Measurements from ENCODE around the gene TBC1D14.
"Not testable (repeated sequence)": the region's sequence is repeated elsewhere in the genome, so short reads cannot be mapped to it uniquely, and the experiment has no call there.

Gene TBC1D14

DNA sequence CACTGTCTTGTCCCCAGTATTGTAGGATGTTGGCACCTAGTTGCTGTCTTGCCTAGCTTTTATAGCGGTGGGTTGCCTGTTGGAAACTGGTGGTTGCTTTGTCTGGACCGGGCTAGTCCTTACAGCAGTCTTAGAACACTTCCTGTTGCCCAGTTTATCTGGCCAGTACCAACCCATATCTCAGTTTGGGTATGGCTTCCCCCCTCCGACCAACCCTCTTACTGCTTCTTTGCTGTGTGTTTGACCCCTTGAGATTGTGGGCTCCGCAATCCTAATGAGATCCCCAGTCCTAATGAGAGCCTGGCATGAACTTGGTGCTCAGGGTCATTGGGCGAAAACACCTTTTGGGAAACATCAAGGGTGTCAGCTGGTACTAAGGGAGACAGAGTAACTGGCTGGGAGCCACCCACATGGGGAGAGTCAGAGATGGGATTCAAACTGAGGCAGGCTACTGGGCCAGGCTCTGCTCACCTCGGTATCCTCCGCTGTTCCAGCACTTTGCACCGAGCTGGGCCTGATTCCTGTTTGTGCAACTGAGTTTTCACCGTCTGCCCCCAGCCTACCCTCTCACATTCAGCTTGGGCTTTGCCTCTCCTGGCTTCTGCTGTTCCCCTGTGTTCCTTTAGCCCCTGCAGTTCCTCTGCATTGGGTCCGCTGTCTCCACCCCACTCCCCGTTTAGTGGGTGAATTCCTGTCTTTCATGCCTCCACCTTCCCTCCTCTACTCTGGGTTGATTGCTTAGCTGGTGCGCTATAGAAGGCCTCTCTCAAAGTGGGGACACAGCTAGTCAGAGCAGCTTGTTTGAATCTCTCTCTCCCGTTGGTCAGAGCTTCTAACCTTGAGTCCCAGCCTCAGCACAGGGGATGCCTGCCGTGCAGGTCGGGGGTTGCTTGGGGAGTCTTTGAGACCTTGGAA is 1.6 kb downstream of the TBC1D14 start:
- DNase-seq, result no peak

- DNase-seq, result not testable (repeated sequence)
These were observed 2.3 kb downstream of the TBC1D14 start for GRCh38 chr4:6911917-6912316.

- DNase-seq, result no peak
These were observed 2.8 kb downstream of the TBC1D14 start for GRCh38 chr4:6912441-6912840.

DNA sequence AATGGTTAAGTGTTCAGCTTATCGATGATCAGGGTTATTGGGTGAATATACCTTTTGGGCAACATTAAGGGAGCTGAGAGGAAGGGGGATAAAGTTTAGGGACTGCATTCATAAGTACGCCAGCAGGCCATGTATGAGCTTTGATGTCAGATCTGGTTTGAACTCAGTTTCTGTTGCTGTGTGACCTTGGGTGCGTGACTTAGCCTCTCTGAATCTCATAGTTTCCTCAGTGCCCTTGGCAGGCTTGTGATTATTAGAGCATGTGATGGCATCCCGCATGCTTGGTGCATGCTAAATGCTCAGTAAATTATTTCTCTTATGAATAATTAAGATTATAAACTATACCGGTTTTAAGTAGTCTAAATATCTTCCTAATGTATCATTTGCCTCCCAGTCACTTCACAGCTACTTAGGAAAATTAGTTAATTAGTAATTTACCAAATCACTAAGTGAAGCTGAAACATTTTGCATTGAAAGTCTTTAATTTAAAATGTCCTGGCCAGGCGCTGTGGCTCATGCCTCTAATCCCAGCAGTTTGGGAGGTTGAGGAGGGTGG is 3.8 kb downstream of the TBC1D14 start:
- no peak for DNase-seq

DNA sequence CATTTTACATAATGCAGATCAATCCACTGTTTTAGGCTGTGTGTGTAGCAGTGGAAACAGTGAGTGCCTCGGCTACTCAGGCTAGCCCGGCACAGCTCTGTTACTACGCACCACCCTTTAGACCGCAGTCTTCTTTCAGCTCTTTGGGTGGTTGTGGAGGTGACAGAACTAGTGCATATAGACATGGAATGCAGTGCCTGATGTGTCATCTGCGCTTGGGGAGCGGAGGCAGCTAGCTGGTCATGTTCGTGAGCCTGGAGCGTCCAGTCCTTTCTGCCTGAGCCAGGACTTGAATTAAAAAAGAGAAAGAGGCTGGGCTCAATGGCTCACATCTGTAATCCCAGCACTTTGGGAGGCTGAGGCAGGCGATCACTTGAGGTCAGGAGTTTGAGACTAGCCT is 4.8 kb downstream of the TBC1D14 start:
- DNase-seq, result no peak

- no peak for DNase-seq
These were observed 5.7 kb downstream of the TBC1D14 start for GRCh38 chr4:6915041-6916005.

DNA sequence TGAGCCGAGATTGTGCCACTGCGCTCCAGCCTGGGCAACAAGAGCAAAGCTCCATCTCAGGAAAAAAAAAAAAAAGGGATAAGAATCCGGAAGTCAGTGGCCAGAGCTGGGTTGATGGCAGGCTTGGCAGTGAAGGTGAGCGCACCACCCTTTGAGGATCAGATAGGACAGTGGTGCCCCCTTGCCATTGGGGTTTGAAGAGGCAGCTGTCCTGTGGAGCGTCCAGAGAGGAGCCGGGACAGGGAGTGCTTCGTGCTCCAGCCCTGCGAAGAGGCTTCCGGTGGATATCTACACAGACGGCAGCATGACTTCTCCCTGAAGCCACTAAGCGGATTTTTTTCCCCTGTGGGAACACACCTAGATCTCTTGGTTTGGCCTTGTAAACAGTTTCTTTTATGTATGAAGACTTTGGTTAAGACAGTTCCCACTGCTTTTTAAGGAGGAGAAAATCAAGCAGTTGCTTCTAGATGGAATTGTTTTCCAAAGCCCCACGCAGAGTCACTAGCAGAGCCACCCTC is 6.5 kb downstream of the TBC1D14 start:
- DNase-seq, result no peak

- no peak for DNase-seq
These were observed 7.2 kb downstream of the TBC1D14 start for GRCh38 chr4:6916587-6917460.

DNA sequence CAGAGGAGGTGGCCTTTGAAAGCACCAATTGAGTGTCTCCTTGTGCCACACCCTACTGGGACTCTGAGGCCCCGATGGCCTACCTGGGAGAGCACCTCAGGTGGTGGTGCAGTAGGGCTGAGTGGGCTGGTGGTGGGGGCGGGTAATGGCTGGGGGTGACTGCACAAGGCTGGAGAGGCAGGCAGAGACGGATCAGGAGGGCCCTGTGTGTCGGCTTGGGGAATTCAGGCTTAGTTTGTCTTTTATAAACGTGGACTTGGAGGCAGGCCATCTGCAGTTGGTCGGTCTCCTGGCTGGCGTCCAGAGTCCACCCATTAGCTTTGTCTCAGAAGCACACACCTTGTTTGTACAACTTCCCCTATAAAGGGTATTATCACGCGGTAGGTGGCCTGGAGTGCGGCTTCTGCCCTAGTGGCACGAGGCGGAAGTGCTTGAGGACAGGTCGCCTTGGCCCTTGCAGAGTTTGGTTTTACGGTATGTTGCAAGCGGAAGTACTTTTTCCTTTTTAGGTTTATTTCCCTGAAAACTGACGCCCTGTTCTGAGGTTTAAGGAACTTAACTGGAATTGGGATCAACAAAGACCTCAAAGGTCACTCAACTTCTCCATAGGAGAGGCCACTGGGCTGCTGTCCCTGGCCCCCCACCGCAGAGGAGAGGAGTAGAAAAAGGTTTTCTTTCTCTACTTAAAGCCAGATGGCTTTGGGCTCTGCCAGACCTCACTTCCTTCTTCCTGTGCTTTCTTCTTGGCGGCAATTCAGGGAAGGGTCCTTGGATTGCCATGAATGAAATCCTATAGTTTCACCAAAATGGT is 8.0 kb downstream of the TBC1D14 start:
- DNase-seq, result peak; percentile 85

- no peak for DNase-seq
These were observed 8.7 kb downstream of the TBC1D14 start for GRCh38 chr4:6918338-6918737.

GRCh38 chr4:6920171-6920570 is 10.5 kb downstream of the TBC1D14 start:
- DNase-seq, result no peak

GRCh38 chr4:6923507-6923906 is 13.9 kb downstream of the TBC1D14 start:
- no peak for DNase-seq

GRCh38 chr4:6924361-6924779 is 14.7 kb downstream of the TBC1D14 start:
- DNase-seq, result no peak

- no peak for DNase-seq
These were observed 15.8 kb downstream of the TBC1D14 start for GRCh38 chr4:6925357-6925836.

- no peak for DNase-seq
These were observed 16.5 kb downstream of the TBC1D14 start for GRCh38 chr4:6926081-6926480.

DNA sequence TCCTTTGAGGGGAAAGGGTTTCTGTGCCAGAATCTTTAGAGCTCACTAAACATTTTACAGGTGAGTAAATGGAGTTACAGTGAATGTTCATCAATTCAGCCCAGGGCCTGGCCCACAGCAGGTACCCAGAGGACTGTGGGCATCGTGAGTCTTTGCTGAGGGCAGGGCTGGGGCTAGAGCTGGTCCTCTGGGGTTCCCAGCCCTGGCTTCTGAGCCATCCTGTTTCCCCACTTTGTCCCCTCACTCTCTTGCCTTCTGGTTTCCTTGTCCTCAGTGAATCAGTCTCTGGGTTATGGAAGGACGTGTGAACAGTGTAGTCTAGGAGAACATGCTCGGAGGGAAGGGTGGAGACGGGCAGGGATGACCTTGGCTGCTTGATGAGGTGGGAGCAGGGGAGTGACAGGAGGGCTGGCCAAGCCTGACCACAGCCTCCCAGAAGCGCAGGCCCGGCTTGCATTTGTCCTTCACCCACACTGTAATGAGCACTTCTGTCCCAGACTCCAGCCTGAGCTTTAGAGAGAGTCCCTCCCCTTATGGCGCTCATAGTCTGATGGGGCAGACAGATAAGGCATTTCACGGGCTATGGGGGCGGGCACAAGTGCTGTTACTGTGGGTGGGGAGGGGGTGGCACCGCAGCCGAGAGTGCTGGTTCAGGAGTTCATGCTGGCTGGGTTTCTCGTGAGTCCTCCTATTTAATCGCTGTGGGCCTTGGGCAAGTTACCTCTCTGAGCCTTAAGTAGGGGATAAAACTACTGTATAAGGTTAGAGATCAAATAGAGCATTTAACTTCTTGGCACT is 17.3 kb downstream of the TBC1D14 start:
- no peak for DNase-seq

DNA sequence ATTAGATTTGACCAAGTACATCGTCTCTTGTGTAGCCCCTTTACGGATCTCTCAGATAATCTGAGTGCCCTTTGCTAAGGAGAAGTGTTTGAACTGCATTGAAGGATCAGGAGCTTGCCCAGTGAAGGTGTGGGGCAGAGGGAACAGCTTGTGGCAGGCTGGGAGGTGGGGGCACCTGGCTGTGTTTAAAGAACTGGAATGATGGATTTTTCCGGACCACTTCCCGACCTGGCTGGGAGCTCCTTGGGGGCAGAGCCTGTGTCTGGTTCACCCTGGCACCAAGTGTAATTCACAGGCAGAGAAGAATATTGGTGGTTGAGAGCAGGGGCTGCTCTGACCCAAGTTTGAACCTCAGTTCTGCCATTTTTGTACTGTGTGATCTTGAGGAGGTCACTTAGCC is 18.5 kb downstream of the TBC1D14 start:
- no peak for DNase-seq

- no peak for DNase-seq
These were observed 19.7 kb downstream of the TBC1D14 start for GRCh38 chr4:6929339-6929811.

DNA sequence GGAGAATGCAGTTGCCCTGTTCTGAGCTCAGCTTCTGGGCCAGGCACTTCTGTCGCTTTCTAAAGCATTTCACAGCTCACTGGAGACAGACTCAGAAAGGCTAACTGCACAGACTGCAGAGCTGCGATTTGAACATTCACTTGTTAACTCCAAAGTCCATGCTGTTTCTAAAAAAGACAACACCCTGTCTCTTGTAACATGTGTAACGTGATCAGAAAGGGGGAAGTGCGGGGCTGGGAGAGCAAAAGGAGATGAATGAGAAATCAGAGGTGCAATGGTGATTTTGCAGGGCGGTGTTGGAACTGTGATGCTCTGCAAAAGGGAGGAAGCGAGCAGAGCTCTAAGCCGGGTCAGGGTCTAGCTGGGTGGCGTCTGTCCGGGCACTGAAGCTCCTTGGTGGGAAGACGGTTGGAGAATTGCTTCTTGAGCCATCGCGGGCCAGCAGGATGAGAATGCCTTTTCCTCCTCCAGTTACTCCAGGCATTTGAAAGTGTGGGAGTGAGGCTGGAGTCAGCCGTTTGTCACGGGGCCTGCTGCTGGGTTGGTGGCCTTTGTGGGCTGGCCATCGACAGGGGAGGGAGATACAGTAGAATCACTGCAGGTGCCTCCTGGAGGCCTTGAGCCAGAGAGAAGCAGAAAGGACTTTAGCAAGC is 20.3 kb downstream of the TBC1D14 start:
- no peak for DNase-seq
